ENCODE data around the gene STRIP2.

Gene STRIP2

DNA sequence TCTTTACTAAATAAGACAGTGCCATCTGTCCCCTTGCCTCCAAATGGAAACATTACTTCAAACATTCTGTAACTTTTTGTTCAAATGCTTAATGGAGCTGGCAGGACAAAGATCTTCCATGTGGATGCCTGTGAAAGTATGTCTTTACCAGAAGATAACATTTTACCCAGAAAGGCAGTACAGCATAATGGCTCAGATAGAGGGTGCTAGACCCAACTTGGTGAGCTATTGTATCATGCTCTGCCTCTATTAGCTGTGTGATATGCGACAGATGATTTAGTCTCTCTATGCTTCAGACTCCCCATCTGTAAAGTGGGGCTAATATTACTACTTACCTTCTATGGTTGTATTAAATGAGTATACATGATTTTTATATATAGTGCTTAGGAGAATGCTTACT, 59.3 kb downstream of the STRIP2 start:
- no peak overlapping the region for H3K27ac Mint-ChIP-seq
- no peaks in the 10 kb centered on the region for H3K9me3 Mint-ChIP-seq
- no peak overlapping the region for H3K4me3 Mint-ChIP-seq
- TF ChIP-seq, protein P1, sequence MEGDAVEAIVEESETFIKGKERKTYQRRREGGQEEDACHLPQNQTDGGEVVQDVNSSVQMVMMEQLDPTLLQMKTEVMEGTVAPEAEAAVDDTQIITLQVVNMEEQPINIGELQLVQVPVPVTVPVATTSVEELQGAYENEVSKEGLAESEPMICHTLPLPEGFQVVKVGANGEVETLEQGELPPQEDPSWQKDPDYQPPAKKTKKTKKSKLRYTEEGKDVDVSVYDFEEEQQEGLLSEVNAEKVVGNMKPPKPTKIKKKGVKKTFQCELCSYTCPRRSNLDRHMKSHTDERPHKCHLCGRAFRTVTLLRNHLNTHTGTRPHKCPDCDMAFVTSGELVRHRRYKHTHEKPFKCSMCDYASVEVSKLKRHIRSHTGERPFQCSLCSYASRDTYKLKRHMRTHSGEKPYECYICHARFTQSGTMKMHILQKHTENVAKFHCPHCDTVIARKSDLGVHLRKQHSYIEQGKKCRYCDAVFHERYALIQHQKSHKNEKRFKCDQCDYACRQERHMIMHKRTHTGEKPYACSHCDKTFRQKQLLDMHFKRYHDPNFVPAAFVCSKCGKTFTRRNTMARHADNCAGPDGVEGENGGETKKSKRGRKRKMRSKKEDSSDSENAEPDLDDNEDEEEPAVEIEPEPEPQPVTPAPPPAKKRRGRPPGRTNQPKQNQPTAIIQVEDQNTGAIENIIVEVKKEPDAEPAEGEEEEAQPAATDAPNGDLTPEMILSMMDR (IDR thresholded peaks at IDR 0.05), result no peak
- peaks cover 12% of the 10 kb centered on the region for H3K4me1 Mint-ChIP-seq
- H3K36me3 Mint-ChIP-seq (ENCODE audit: low read depth), result no peaks in the 10 kb centered on the region
- peaks cover 3% of the 10 kb centered on the region for H3K27me3 Mint-ChIP-seq (ENCODE audit: low read depth, poor library complexity)
- DNase-seq, result no peak

DNA sequence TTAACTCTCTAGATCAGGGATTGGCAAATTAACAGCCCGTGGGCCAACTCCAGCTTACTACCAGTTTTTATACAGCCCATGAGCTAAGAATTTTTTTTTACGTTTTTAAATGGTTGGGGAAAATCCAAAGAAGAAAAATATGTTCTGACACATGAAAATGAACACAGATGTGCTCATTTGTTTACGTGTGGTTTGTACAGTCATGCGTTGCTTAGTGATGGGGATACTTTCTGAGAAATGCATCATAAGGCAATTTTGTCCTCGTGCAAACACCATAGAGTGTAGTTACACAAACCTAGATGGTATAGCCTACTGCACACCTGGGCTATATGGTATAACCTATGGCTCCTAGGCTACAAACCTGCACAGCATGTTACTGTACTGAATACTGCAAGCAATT, 59.8 kb downstream of the STRIP2 start:
- no peak for DNase-seq
- Mint-ChIP-seq H3K9me3 (no peaks in the 10 kb centered on the region), H3K4me3 (no peak overlapping the region), H3K36me3 (ENCODE audit: low read depth) (no peaks in the 10 kb centered on the region), H3K27me3 (ENCODE audit: low read depth, poor library complexity) (peaks cover 3% of the 10 kb centered on the region), H3K4me1 (peaks cover 12% of the 10 kb centered on the region), H3K27ac (no peak overlapping the region)
- TF ChIP-seq, protein P1 (IDR thresholded peaks at IDR 0.05), result no peak

DNA sequence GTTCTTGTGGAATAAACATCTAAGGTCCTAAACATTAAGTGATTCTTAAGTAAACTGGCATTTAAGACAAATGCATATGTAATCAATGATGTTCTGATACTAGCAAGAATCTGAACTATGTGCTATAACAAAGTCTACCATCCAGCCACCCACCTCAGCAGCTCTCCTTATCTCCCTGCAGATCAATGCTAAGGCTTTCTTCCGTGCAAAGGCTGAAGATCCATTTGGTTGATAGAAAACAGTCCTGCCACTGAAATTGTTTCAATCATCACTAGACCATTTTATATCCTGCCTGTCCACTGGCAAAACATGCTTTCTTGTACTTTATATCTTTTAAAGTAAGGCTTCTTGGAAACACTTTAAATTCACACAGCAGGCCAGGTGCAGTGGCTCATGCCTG, 61.8 kb downstream of the STRIP2 start:
- H3K36me3 Mint-ChIP-seq (ENCODE audit: low read depth), result no peaks in the 10 kb centered on the region
- no peak for DNase-seq
- peaks cover 13% of the 10 kb centered on the region for H3K4me1 Mint-ChIP-seq
- peaks cover 12% of the 10 kb centered on the region for H3K27me3 Mint-ChIP-seq (ENCODE audit: low read depth, poor library complexity)
- no peak overlapping the region for H3K4me3 Mint-ChIP-seq
- H3K27ac Mint-ChIP-seq, result no peak overlapping the region
- H3K9me3 Mint-ChIP-seq, result no peaks in the 10 kb centered on the region
- TF ChIP-seq, protein P1 (IDR thresholded peaks at IDR 0.05), result no peak

DNA sequence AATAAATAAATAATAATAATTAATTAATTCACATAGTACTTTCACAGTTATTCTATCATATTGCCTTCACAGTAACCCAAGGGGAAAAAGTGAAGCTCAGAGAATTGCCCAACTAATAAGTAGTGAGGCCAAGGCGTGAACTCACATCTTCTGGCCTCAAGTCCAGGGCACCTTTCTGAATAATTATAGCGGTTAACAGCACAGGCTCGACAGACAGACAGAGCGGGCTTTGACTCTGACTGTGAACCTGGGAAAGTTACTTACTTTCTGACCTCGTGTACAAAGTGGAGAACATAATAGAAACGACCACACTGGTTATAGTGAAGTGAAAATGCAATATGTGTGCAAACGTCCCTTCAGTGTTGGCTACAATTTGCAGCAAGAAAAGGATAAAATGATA, 62.4 kb downstream of the STRIP2 start:
- no peaks in the 10 kb centered on the region for H3K36me3 Mint-ChIP-seq (ENCODE audit: low read depth)
- no peak for DNase-seq
- peaks cover 18% of the 10 kb centered on the region for H3K4me1 Mint-ChIP-seq
- no peaks in the 10 kb centered on the region for H3K9me3 Mint-ChIP-seq
- no peak overlapping the region for H3K27ac Mint-ChIP-seq
- TF ChIP-seq, protein P1 (IDR thresholded peaks at IDR 0.05), result no peak
- H3K27me3 Mint-ChIP-seq (ENCODE audit: low read depth, poor library complexity), result peaks cover 15% of the 10 kb centered on the region
- H3K4me3 Mint-ChIP-seq, result no peak overlapping the region

DNA sequence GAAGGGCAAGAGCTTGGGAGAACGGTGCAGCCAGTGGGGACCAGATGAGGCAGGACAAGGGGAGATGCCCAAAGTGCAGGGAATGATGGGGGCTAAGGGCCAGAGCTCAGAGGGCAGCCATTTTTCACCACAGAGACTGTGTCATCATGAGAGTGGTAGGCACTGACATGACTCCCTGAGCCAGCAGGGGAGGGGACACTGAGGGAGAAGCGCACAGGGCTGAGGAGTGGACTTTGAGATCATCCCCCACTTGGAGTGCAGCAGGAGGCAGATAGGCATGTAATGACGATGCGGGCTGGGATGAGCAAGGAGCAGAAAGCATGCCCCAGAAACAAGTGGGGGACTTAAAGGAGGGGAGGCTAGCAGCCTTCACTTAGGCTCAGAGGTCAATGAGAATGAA, 62.9 kb downstream of the STRIP2 start:
- no peak for DNase-seq
- H3K9me3 Mint-ChIP-seq, result no peaks in the 10 kb centered on the region
- no peaks in the 10 kb centered on the region for H3K36me3 Mint-ChIP-seq (ENCODE audit: low read depth)
- H3K27me3 Mint-ChIP-seq (ENCODE audit: low read depth, poor library complexity), result peaks cover 19% of the 10 kb centered on the region
- H3K4me1 Mint-ChIP-seq, result peaks cover 23% of the 10 kb centered on the region
- TF ChIP-seq, protein P1 (IDR thresholded peaks at IDR 0.05), result no peak
- no peak overlapping the region for H3K4me3 Mint-ChIP-seq
- no peak overlapping the region for H3K27ac Mint-ChIP-seq

DNA sequence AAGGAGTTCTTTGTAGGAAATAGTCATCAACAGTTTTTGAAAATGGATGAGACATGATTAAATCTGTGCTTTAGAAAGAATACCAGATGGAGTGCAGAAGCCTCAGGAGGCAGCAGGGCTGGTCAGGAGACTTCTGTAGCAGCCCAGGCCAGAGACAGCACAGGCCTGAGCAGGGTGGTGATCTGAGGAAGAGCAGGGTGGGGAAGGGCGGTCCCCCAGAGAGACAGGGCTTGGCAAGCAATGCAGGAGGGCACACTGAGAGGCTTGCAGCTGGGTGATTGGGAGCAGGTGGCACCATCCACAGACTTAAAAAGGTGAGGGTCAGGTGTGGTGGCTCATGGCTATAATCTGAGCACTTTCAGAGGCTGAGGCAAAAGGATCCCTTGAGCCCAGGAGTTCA, 63.8 kb downstream of the STRIP2 start:
- Mint-ChIP-seq H3K4me3 (no peak overlapping the region), H3K9me3 (no peaks in the 10 kb centered on the region), H3K27me3 (ENCODE audit: low read depth, poor library complexity) (peaks cover 21% of the 10 kb centered on the region), H3K36me3 (ENCODE audit: low read depth) (no peaks in the 10 kb centered on the region), H3K4me1 (peaks cover 25% of the 10 kb centered on the region), H3K27ac (no peak overlapping the region)
- TF ChIP-seq, protein P1 (IDR thresholded peaks at IDR 0.05), result no peak
- DNase-seq, result no peak

Data from nephron progenitor cell (in vitro differentiated cells).